GM12891 (cell line): Measurements from ENCODE around the gene MGME1.

ENCODE experiments used
- PAX5 ChIP-seq: IDR thresholded peaks from 2 replicates; pipeline ENCODE4 v1.6.1; 2011; ENCODE audit warnings: low read length, moderate library complexity, mild to moderate bottlenecking; ENCODE audit not compliant: insufficient read depth, severe bottlenecking
- POLR2A ChIP-seq: IDR thresholded peaks from 2 replicates; pipeline ENCODE4 v1.6.1; 2011; ENCODE audit warnings: low read depth, low read length, control low read depth
- POLR2AphosphoS5 ChIP-seq: IDR thresholded peaks from 2 replicates; pipeline ENCODE4 v1.6.1; 2011; ENCODE audit warnings: low read depth, low read length, control low read depth
- POU2F2 ChIP-seq: IDR thresholded peaks from 2 replicates; pipeline ENCODE4 v1.6.1; 2011; ENCODE audit warnings: low read depth, mild to moderate bottlenecking, control low read depth, low read length, moderate library complexity
- SPI1 ChIP-seq: IDR thresholded peaks from 2 replicates; pipeline ENCODE4 v1.6.1; 2011; ENCODE audit warnings: low read depth, low read length, control low read depth
- TAF1 ChIP-seq: IDR thresholded peaks from 2 replicates; pipeline ENCODE4 v1.6.1; 2011; ENCODE audit warnings: low read depth, low read length, control low read depth

GRCh38 chr20:17985388-17986018 lies 16.7 kb downstream of the MGME1 start:
- TF ChIP-seq POLR2A (no peak), POLR2AphosphoS5 (no peak), POU2F2 (no peak), TAF1 (no peak), PAX5 (no peak), SPI1 (no peak)
